ENCODE measurements around the gene GNG14. TPM values are rescaled to one million over a fixed set of nuclear protein-coding genes. Genes with fewer than 3 reads are reported as not detected.

GNG14 gene
- total RNA-seq, 1 donor = not detected

Other genes starting within 250 kb of the GNG14 start
- 2.3 TPM for gene ZNF443, start 247.0 kb upstream of the GNG14 start, total RNA-seq
- 3.0 TPM for gene ZNF709, start 203.2 kb upstream of the GNG14 start, total RNA-seq
- 17.6 TPM for gene ZNF564, start 136.5 kb upstream of the GNG14 start, total RNA-seq
- gene ZNF490, start 77.2 kb upstream of the GNG14 start, total RNA-seq = 5.6 TPM
- gene ZNF791, start 77.1 kb upstream of the GNG14 start, total RNA-seq = 52.8 TPM
- 143 TPM for gene MAN2B1, start 21.3 kb upstream of the GNG14 start, total RNA-seq
- 3.4 TPM for gene WDR83, start 21.2 kb upstream of the GNG14 start, total RNA-seq
- gene DHPS, start 6.1 kb upstream of the GNG14 start, total RNA-seq = 63.2 TPM
- 2.0 TPM for gene FBXW9, start 8.6 kb downstream of the GNG14 start, total RNA-seq
- gene TNPO2, start 35.9 kb downstream of the GNG14 start, total RNA-seq = 20.3 TPM
- 194 TPM for gene TRIR, start 46.7 kb downstream of the GNG14 start, total RNA-seq
- 28.7 TPM for gene GET3, start 49.5 kb downstream of the GNG14 start, total RNA-seq
- gene BEST2, start 63.8 kb downstream of the GNG14 start, total RNA-seq = not detected
- gene HOOK2, start 87.6 kb downstream of the GNG14 start, total RNA-seq = 8.3 TPM
- 5,180 TPM for gene JUNB, start 103.5 kb downstream of the GNG14 start, total RNA-seq
- gene PRDX2, start 113.8 kb downstream of the GNG14 start, total RNA-seq = 55.5 TPM
- not detected for gene THSD8, start 114.1 kb downstream of the GNG14 start, total RNA-seq
- 1.4 TPM for gene RNASEH2A, start 118.6 kb downstream of the GNG14 start, total RNA-seq
- gene RTBDN, start 146.6 kb downstream of the GNG14 start, total RNA-seq = 0.21 TPM
- 0.52 TPM for gene MAST1, start 150.5 kb downstream of the GNG14 start, total RNA-seq
- gene DNASE2, start 193.5 kb downstream of the GNG14 start, total RNA-seq = 17.2 TPM
- not detected for gene KLF1, start 199.2 kb downstream of the GNG14 start, total RNA-seq
- 12.9 TPM for gene GCDH, start 203.2 kb downstream of the GNG14 start, total RNA-seq
- gene SYCE2, start 231.3 kb downstream of the GNG14 start, total RNA-seq = 0.84 TPM
- 12.2 TPM for gene FARSA, start 245.7 kb downstream of the GNG14 start, total RNA-seq